HG03196 (cell line): ENCODE measurements around the gene RAB15.

ENCODE experiments used
- ATAC-seq: cut with Tn5 transposase; IDR thresholded peaks from one replicate; pipeline ENCODE4 v1.9.1; 2021; ENCODE audit not compliant: unreplicated experiment

RAB15 gene

GRCh38 chr14:64990939-64991338, 18.8 kb upstream of the RAB15 start:
- ATAC-seq: no peak

- ATAC-seq: no peak
Measured at GRCh38 chr14:64990296-64990695, 18.2 kb upstream of the RAB15 start.

GRCh38 chr14:64987438-64987767, 15.3 kb upstream of the RAB15 start:
- ATAC-seq: no peak

GRCh38 chr14:64986648-64987437, 14.7 kb upstream of the RAB15 start, which contains the start of gene FNTB:
Gene FNTB, plus strand, starts transcription at chr14:64986895. Its CDS starts 59 bp downstream, at chr14:64986954.
- peak; percentile 92 for ATAC-seq

- ATAC-seq: no peak
Measured at GRCh38 chr14:64983439-64984310, 11.5 kb upstream of the RAB15 start.

- ATAC-seq: no peak
Measured at GRCh38 chr14:64979336-64980074, 7.4 kb upstream of the RAB15 start.

GRCh38 chr14:64974563-64974962, 2.4 kb upstream of the RAB15 start:
- ATAC-seq: no peak

- ATAC-seq: no peak
Measured at GRCh38 chr14:64973826-64974225, 1.7 kb upstream of the RAB15 start.

GRCh38 chr14:64973026-64973442, 898 bp upstream of the RAB15 start:
- no peak for ATAC-seq

GRCh38 chr14:64971491-64971942, 619 bp downstream of the RAB15 start:
- no peak for ATAC-seq

GRCh38 chr14:64970776-64971477, 1.2 kb downstream of the RAB15 start:
- ATAC-seq: no peak

- ATAC-seq: no peak
Measured at GRCh38 chr14:64970041-64970440, 2.1 kb downstream of the RAB15 start.

- ATAC-seq: no peak
Measured at GRCh38 chr14:64968651-64969050, 3.5 kb downstream of the RAB15 start.

GRCh38 chr14:64968167-64968566, 4.0 kb downstream of the RAB15 start:
- no peak for ATAC-seq

- ATAC-seq: no peak
Measured at GRCh38 chr14:64966976-64967375, 5.2 kb downstream of the RAB15 start.

- ATAC-seq: no peak
Measured at GRCh38 chr14:64965356-64966000, 6.7 kb downstream of the RAB15 start.

GRCh38 chr14:64963611-64964010, 8.5 kb downstream of the RAB15 start:
- no peak for ATAC-seq

GRCh38 chr14:64960762-64961276, 11.3 kb downstream of the RAB15 start:
- no peak for ATAC-seq

- ATAC-seq: no peak
Measured at GRCh38 chr14:64958743-64959142, 13.4 kb downstream of the RAB15 start.

- no peak for ATAC-seq
Measured at GRCh38 chr14:64958201-64958600, 13.9 kb downstream of the RAB15 start.
